ENCODE results near the gene NPM1.

- TF ChIP-seq POLR2A (IDR thresholded peaks at IDR 0.05; ENCODE audit: insufficient read depth in 1 of 2, low read depth in 2 of 2, low read length in 2 of 2) (peak in 1 of 2 experiments; percentile 29; a peak in 1 of 4 replicates), TBP (CRISPR knock-in tag; IDR thresholded peaks at IDR 0.05) (no peak), TCF7 (IDR thresholded peaks at IDR 0.05; ENCODE audit: low read depth) (no peak), NR2F6 (IDR thresholded peaks at IDR 0.05) (no peak), NR2F6 (CRISPR knock-in tag; IDR thresholded peaks at IDR 0.05) (no peak), POLR2AphosphoS5 (IDR thresholded peaks at IDR 0.05; ENCODE audit: low read depth, low read length) (no peak), IKZF1 (IDR thresholded peaks at IDR 0.05) (no peak), ZNF512B (CRISPR knock-in tag; IDR thresholded peaks at IDR 0.05; ENCODE audit: borderline replicate concordance) (no peak), ARNT (IDR thresholded peaks at IDR 0.05) (no peak), MXI1 (IDR thresholded peaks at IDR 0.05; ENCODE audit: borderline replicate concordance, low read depth, low read length) (no peak), JUNB (CRISPR knock-in tag; IDR thresholded peaks at IDR 0.05; ENCODE audit: borderline replicate concordance) (no peak), ZNF317 (CRISPR knock-in tag; IDR thresholded peaks at IDR 0.05) (no peak), CBX1 (IDR thresholded peaks at IDR 0.05; ENCODE audit: low read depth) (no peak), EZH2 (conservative IDR thresholded peaks at IDR 0.05; ENCODE audit: low read depth, low read length) (no peak), ZBTB10 (CRISPR knock-in tag; IDR thresholded peaks at IDR 0.05; ENCODE audit: borderline replicate concordance) (no peak)
Measured at GRCh38 chr5:171412186-171412585, 24.5 kb downstream of the NPM1 start.

Measured in HepG2 (cell line).